GM19395 (cell line): Measurements from ENCODE around the gene ACP4.
"Not testable (repeated sequence)": the region's sequence is repeated elsewhere in the genome, so short reads cannot be mapped to it uniquely, and the experiment has no call there.

ENCODE experiments used
- ATAC-seq: cut with Tn5 transposase; IDR thresholded peaks from one replicate; pipeline ENCODE4 v1.9.1; 2021; ENCODE audit warnings: mild to moderate bottlenecking, moderate library complexity; ENCODE audit not compliant: unreplicated experiment

ACP4 gene

GRCh38 chr19:50773454-50773853 is 16.8 kb upstream of the ACP4 start:
- not testable (repeated sequence) for ATAC-seq

DNA sequence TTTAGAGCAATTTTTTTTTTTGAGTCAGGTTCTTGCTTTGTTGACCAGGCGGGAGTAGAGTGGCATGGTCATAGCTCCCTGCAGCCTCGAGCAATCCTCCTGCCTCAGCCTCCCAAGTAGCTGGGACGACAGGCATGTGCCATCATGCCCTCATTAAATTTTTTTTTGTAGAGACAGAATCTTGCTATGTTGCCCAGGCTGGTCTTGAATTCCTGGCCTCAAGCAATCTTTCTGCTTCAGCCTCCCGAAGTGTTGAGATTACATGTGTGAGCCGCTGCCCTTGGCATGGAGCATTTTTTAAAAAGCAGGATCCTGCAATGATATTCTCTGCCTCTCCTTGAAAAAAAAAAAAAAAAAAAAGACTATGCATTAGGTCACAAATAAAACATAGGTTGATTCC is 14.1 kb upstream of the ACP4 start:
- no peak for ATAC-seq

GRCh38 chr19:50777261-50777660 is 13.0 kb upstream of the ACP4 start:
- no peak for ATAC-seq

GRCh38 chr19:50777830-50778303 is 12.3 kb upstream of the ACP4 start:
- ATAC-seq: no peak

DNA sequence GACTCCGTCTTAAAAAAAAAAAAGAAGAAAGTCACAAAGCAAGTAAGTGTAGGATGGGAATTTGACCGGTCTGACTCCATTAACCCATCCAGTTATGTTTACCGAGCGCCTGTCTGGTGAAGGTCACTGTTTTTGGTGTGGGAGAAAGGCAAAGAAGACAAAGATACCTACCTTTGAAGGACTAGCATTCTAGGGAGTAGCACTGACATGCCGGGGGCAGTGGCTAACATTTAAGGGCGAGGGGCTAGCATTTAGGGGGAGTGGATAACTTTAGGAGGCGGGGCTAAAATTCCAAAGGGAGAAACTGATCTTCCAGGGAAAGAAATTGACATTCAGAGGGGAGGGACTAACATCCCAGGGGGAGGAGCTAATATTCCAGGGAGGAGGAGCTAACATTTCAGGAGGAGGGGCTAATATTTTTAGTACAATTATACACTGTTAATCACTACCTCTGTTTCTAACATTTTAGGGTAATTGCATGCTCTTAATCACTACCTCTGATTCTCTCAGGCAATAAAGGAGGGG is 11.2 kb upstream of the ACP4 start:
- no peak for ATAC-seq

DNA sequence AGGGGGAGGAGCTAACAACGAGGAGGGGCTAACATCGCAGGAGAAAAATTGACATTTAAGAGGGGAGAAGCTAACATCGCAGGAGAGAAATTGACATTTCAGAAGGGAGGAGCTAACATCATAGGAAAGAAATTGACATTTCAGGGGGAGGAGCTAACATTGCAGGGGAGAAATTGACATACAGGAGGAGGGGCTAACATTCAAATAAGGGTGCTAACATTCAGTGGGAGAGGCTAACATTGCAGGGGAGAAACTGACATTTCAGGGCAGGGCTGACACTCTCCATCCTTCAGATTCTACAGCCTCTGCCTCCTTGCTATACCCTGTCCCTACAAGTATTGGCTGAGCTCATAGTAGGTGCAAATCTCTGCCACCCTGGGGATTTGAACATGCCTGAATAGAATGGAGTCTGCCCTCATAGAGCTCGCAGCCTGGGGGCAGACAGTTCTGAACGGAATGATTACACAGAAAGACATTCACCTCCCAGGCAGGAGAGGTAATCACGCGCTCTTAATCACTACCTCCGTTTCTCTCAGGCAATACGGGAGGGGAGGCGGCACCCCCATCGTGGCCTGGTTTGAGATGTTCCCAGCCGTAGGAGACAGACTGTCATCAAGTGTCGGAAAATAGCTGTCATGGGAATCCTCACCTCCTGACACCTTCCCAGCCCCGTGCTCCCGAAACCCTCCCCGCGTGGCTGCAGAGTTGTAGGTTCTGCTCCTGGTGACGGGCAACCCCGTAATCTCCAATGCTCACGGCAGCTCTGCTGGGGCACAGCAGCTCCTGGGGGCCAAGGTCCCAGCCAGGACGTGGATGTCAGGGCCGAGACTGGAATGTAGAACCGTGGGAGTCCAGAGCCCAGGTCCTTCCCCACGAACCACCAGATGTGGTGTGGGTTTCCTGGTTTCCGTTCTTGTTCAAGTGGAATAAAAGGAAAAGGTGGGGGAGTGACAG is 10.4 kb upstream of the ACP4 start:
- no peak for ATAC-seq

GRCh38 chr19:50780753-50781435 is 9.3 kb upstream of the ACP4 start:
- no peak for ATAC-seq

- not testable (repeated sequence) for ATAC-seq
These were observed 6.4 kb upstream of the ACP4 start for GRCh38 chr19:50783848-50784152.

GRCh38 chr19:50784710-50785109 is 5.5 kb upstream of the ACP4 start:
- no peak for ATAC-seq

- ATAC-seq: no peak
These were observed 4.9 kb upstream of the ACP4 start for GRCh38 chr19:50785329-50785728.

GRCh38 chr19:50790922-50791467 is 780 bp downstream of the ACP4 start:
- no peak for ATAC-seq

GRCh38 chr19:50791594-50792271 is 1.5 kb downstream of the ACP4 start:
- no peak for ATAC-seq

DNA sequence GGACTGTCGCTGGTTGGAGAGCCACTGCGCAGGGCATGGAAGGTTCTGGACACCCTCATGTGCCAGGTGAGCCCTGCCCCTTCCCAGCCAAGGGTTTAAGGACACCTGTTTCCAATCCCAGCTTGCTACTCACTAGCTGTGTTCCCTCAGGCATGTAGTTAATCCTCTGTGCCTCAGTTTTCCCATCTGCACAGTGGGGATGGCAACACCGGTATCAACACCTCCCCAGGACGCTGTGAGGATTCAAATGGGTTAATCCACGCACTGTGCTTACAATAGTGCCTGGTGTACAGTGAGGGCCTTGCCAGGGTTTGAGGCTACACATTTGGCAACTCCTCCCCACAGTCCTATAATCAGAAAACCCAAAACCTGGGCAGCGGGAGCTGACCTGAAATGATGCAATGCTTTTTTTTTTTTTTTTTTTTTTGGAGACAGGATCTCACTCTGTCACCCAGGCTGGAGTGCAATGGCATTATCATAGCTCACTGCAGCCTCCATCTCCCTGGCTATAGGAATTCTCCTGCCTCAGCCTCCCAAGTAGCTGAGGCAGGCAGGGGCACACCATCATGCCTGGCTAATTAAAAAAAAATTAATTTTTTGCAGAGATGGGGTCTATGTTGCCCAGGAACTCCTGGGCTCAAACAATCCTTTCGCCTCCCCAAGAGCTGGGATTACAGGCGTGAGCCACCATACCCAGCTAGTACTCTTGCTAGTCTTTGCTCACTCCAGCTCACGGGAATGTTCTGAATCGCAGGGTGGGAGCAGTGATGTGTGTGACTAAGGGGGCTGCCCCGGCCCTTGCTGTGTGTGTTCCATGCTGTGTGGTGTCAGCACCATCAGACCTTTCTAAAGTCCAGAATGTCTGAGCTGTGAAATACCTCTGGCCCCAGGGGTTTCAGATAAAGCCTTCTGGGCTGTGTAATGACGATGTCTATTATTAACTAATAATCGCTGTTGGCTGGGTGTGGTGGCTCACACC is 2.3 kb downstream of the ACP4 start:
- no peak for ATAC-seq

- ATAC-seq: no peak
These were observed 3.4 kb downstream of the ACP4 start for GRCh38 chr19:50793558-50794065.

DNA sequence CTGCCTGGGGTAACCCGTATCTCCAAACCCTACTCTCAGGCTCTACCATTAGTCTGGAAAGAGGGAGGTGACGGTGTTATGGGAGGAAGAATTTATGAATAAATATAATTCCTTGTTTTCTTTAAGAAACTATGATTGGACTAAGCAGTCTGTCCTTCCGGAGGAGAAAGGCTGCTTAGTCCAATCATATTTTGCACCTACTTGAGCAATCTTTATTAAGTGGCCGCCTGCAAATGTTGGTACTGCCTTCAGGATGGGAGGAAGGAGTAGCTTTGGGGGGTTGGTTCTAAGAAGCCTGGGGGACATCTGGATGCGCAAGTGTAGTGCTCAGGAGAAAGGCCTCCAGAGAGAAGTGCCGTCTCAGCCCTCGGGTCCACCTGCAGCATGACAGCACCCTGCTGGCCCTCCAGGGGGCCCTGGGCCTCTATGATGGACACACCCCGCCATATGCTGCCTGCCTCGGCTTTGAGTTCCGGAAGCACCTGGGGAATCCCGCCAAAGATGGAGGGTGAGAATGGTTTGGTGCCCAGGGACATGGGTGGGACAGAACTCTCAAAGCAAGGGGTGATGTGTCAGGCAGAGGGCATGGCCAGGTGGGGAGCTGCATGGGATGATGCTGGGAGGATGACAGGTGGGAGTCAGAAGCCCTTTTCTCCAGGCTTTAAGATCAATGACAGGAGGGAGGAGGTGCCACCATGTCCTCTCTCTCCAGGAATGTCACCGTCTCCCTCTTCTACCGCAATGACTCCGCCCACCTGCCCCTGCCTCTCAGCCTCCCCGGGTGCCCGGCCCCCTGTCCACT is 4.1 kb downstream of the ACP4 start:
- ATAC-seq: no peak

DNA sequence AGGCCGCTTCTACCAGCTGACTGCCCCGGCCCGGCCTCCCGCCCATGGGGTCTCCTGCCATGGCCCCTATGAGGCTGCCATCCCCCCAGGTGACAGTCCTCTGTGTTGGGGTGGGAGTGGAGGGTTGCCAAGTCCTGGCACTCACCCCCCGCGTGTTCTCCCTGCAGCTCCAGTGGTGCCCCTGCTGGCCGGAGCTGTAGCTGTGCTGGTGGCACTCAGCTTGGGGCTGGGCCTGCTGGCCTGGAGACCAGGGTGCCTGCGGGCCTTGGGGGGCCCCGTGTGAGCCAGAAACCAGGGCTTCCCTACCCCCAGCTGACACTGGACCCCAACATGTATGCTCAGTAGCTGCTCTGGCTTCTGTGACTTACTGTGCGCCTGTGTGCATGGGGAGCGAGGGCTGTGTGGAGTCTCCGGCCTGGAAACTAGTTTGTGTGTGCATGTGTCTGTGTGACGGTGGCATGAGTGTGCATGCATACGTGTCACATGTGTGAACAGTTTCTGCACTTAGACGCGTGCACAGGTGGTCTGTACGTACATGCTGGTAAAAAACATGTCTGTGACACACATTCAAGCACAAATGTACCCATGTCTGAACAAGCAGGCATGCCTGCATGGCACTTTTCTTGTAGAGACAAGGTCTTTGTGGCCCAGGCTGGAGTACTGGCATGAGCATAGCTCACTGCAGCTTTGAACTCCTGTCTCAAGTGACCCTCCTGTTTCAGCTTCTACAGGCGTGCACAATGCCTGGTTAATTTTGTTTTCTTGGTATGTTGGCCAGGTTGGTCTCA is 4.9 kb downstream of the ACP4 start:
- no peak for ATAC-seq

DNA sequence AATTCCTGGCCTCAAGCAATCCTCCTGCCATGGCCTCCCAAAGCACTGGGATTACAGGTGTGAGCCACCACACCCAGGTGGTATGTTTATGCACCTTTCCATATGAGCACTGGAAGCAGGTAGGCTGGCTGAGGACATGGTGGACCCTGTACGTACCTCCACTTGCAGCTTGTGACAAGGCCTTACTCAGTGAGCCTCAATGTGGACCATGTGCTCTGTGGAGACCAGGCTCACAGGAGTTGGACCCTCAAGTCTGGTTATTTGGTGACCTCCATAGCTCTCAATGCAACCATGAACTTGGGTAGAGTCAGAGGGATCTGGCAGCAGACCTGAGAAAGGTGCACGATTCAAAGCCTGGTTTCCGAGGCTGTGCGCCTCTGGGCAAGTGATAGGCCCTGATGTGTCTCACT is 5.5 kb downstream of the ACP4 start:
- no peak for ATAC-seq

DNA sequence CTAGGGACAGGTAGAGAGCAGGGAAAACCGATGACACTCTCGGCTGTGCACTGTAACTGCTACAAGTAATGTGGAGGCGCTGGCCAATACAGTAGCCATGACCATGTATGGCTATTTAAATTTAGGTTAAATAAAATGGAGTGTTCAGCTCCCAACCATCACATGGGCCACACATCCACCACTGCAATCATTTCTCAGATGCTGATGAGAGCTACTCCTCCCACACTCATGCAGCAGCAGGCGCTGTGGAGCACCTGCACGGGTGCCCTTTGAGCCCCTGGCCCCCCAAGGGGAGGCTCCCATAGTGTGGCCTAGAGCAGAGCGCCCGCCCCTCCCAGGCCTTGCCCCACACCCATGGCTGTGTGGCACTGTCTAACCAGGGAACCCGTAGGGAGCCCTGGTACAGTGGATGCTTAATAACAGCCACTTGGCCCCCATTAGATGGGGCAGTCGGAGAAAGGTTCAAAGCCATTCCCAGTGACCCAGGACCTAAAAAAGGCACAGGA is 6.0 kb downstream of the ACP4 start:
- no peak for ATAC-seq
